Heart left ventricle (tissue), 13 donors: ENCODE data around the gene ZEB2.
"Not testable (repeated sequence)": the region's sequence is repeated elsewhere in the genome, so short reads cannot be mapped to it uniquely, and the experiment has no call there.

Experiments used
- CTCF ChIP-seq, 12 donors: fragments of 200-600 bp; sonication (generic) in 4 of 12; IDR thresholded peaks; one replicate each; pipeline versions ENCODE4 v1.5.0 to v1.8.0; 2018 to 2022; ENCODE audit warnings: antibody characterized with exemption in 12 of 12, mild to moderate bottlenecking in 5 of 12
- POLR2A ChIP-seq, 2 donors: fragments of 450-650 bp; IDR thresholded peaks; one replicate each; pipeline ENCODE4 v1.6.1; 2017; ENCODE audit warnings: antibody characterized with exemption in 2 of 2, mild to moderate bottlenecking in 2 of 2, moderate library complexity in 2 of 2
- donor health status: ischemic (EF 13 %, LVEDD 7.1; RV severe dilation, severe dysfunction).
- donor health status: DM: no; HTN: yes; CAD: no.
- donor health status: DM: no; HTN: no; CAD: no.
- donor health status: ischemic (EF 25% LVEDD 6.9; RV normal size, moderate dysfunction).
- donor health status: ischemic (EF 25% LVEDD 5.7; RV mildly dilated, moderate dysfunction).
- donor health status: ischemic (EF 35%, LVEDD 5.7; RV mildly dilated, moderate dysfunction).
- donor health status: nonischemic (EF 11% LVEDD 7.7; RV severe dilation, severe dysfunction).
- donor health status: DM: yes; HTN: yes; CAD: no.
- donor health status: PGD.
- donor health status: ischemic (EF 29% LVEDD 5.4; RV normal size, mild dysfunction).
- donor health status: nonischemic (EF 23%, LVEDD 6.1; RV moderate dilation, normal function).

- not testable (repeated sequence) for TF ChIP-seq CTCF, POLR2A (IDR thresholded peaks at IDR 0.05)
Measured at GRCh38 chr2:144364247-144364646, 155.7 kb downstream of the ZEB2 start.
